Tibial nerve (tissue), 4 donors: ENCODE results near the gene UGT1A7. TPM values are rescaled to one million over a fixed set of nuclear protein-coding genes. Genes with fewer than 3 reads are reported as not detected.
"Not testable (repeated sequence)": the region's sequence is repeated elsewhere in the genome, so short reads cannot be mapped to it uniquely, and the experiment has no call there.

ENCODE experiments used
- DNase-seq, 2 donors: peaks; one replicate each; pipeline ENCODE4 v3.0.0-alpha.2; 2019; ENCODE audit warnings: low spot score in 2 of 2
- H3K27ac ChIP-seq, 4 donors: fragments of 200-600 bp; sonication (generic) in 3 of 4; one replicate each; pipeline ENCODE4 v1.5.1; 2017 to 2019; ENCODE audit warnings: mild to moderate bottlenecking in 1 of 4
- H3K27me3 ChIP-seq, 2 donors: fragments of 200-600 bp; sonication (generic) in 1 of 2; one replicate each; pipeline versions ENCODE4 v1.5.1 to v1.6.0; 2017 to 2019
- H3K36me3 ChIP-seq, 3 donors: fragments of 200-600 bp; sonication (generic); one replicate each; pipeline ENCODE4 v1.5.1; 2018 to 2019
- H3K4me1 ChIP-seq, 4 donors: fragments of 200-600 bp; sonication (generic) in 3 of 4; one replicate each; pipeline ENCODE4 v1.5.1; 2017 to 2019
- H3K4me3 ChIP-seq, 4 donors: fragments of 200-600 bp; sonication (generic) in 3 of 4; one replicate each; pipeline ENCODE4 v1.5.1; 2017 to 2019; ENCODE audit warnings: mild to moderate bottlenecking in 1 of 4, moderate library complexity in 1 of 4
- H3K9me3 ChIP-seq, 4 donors: fragments of 200-600 bp; sonication (generic) in 3 of 4; one replicate each; pipeline ENCODE4 v1.5.1; 2017 to 2019
- CTCF ChIP-seq, 5 experiments: fragments of 200-600 bp in 3 of 5; fragments of 450-650 bp in 2 of 5; sonication (generic) in 3 of 5; IDR thresholded peaks; one replicate each; pipeline ENCODE4 v1.5.1; 2016 to 2019; ENCODE audit warnings: antibody characterized with exemption in 5 of 5, mild to moderate bottlenecking in 3 of 5, moderate library complexity in 2 of 5
- EP300 ChIP-seq, 2 donors: sonication (generic); formaldehyde crosslinking; IDR thresholded peaks; one replicate each; pipeline ENCODE4 v1.6.1; 2017; ENCODE audit warnings: antibody characterized with exemption in 2 of 2, mild to moderate bottlenecking in 1 of 2
- POLR2A ChIP-seq, 2 donors: fragments of 450-650 bp; IDR thresholded peaks; one replicate each; pipeline ENCODE4 v1.6.1; 2017; ENCODE audit warnings: antibody characterized with exemption in 2 of 2, mild to moderate bottlenecking in 2 of 2, moderate library complexity in 2 of 2
- WGBS, 2 donors: methylation state at CpG; one replicate each; pipeline ENCODE4 v1.1.5; 2018; 5-methylcytosine and 5-hydroxymethylcytosine counted together
- total RNA-seq, 4 donors: library from RNA; depleted of rRNA; stranded (reverse); fragments of >200 nt; gene quantifications; one replicate each; pipeline ENCODE4 v1.1.0, GENCODE V29; 2016

Gene UGT1A7
- total RNA-seq, 4 donors from 2014 or later = not detected

GRCh38 chr2:233712611-233713261, 31.0 kb downstream of the UGT1A7 start, which contains the start of gene UGT1A5:
Gene UGT1A5 (plus strand): TSS chr2:233712907. CDS start chr2:233712992, 85 bp downstream.
- WGBS, 2 donors = 73 to 86% methylated on average over 14 of the region's 14 CpGs
- Histone ChIP-seq H3K9me3 (no peaks in the 10 kb centered on the region), H3K27ac (no peak within 1 kb of the TSS), H3K27me3 (no peaks in the 10 kb centered on the region), H3K4me3 (no peak within 1 kb of the TSS), H3K4me1 (no peaks in the 10 kb centered on the region), H3K36me3 (no peaks in the 10 kb centered on the region)
- no peak for DNase-seq
- TF ChIP-seq CTCF (IDR thresholded peaks at IDR 0.05) = no peak
- TF ChIP-seq EP300 (IDR thresholded peaks at IDR 0.05) = no peak
- TF ChIP-seq POLR2A (IDR thresholded peaks at IDR 0.05) = no peak

DNA sequence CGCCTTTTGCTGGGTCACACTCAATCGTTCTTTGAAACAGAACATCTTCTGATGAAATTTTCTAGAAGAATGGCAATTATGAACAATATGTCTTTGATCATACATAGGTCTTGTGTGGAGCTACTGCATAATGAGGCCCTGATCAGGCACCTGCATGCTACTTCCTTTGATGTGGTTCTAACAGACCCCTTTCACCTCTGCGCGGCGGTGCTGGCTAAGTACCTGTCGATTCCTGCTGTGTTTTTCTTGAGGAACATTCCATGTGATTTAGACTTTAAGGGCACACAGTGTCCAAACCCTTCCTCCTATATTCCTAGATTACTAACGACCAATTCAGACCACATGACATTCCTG, 31.5 kb downstream of the UGT1A7 start:
- Histone ChIP-seq H3K27me3 (no peaks in the 10 kb centered on the region), H3K9me3 (no peaks in the 10 kb centered on the region), H3K36me3 (no peaks in the 10 kb centered on the region), H3K27ac (no peak overlapping the region), H3K4me3 (no peak overlapping the region), H3K4me1 (no peaks in the 10 kb centered on the region)
- DNase-seq = no peak
- no peak for TF ChIP-seq CTCF (IDR thresholded peaks at IDR 0.05)
- WGBS, 2 donors = 72 to 75% methylated on average over 7 of the region's 7 CpGs

GRCh38 chr2:233714121-233714520, 32.4 kb downstream of the UGT1A7 start:
- TF ChIP-seq POLR2A (IDR thresholded peaks at IDR 0.05) (no peak), EP300 (IDR thresholded peaks at IDR 0.05) (no peak), CTCF (IDR thresholded peaks at IDR 0.05) (no peak)
- DNase-seq = no peak
- H3K36me3 ChIP-seq = no peaks in the 10 kb centered on the region
- no peaks in the 10 kb centered on the region for H3K4me1 ChIP-seq
- H3K27ac ChIP-seq = no peak overlapping the region
- H3K4me3 ChIP-seq = no peak overlapping the region
- WGBS, 2 donors = 77 to 82% methylated on average over 2 of the region's 2 CpGs
- no peaks in the 10 kb centered on the region for H3K9me3 ChIP-seq
- H3K27me3 ChIP-seq = no peaks in the 10 kb centered on the region

DNA sequence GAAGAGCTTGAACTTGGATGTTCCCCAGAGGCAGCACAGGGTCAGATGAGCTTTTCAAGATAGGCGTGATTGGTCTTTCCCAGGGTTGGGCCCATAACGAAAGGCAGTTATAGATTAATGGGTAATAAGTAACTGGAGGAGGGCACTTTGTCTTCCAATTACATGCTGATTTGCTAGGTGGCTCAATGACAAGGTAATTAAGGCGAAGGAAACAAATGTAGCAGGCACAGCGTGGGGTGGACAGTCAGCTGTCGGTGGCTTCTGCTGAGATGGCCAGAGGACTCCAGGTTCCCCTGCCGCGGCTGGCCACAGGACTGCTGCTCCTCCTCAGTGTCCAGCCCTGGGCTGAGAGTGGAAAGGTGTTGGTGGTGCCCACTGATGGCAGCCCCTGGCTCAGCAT, 36.9 kb downstream of the UGT1A7 start, which contains the start of gene UGT1A4:
Gene UGT1A4, plus strand, starts transcription at position 185 of the 400 bp plus-strand sequence. Its CDS starts 85 bp downstream, at position 270.
- TF ChIP-seq CTCF (IDR thresholded peaks at IDR 0.05) (no peak), EP300 (IDR thresholded peaks at IDR 0.05) (no peak), POLR2A (IDR thresholded peaks at IDR 0.05) (no peak)
- WGBS, 2 donors = 52 to 66% methylated on average over 7 of the region's 7 CpGs

DNA sequence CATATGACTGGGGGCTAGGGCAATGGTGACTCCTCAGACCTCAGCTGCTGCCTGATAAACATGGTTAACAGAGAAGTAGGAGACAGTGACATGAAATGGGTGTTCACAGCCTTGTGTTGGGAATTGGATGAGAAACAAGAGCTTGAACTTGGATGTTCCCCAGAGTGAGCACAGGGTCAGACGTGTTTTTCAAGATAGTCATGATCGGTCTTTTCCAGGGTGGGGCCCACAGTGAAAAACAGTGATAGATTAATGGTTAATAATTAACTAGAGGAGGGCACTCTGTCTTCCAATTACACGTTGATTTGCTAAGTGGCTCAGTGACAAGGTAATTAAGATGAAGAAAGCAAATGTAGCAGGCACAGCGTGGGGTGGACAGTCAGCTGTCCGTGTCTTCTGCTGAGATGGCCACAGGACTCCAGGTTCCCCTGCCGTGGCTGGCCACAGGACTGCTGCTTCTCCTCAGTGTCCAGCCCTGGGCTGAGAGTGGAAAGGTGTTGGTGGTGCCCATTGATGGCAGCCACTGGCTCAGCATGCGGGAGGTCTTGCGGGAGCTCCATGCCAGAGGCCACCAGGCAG, 47.1 kb downstream of the UGT1A7 start, which contains the start of gene UGT1A3:
Gene UGT1A3, plus strand, starts transcription at position 320 of the 579 bp plus-strand sequence. Its CDS starts 85 bp downstream, at position 405.
- no peak within 1 kb of the TSS for H3K4me3 ChIP-seq
- H3K4me1 ChIP-seq = no peaks in the 10 kb centered on the region
- H3K36me3 ChIP-seq = no peaks in the 10 kb centered on the region
- H3K27me3 ChIP-seq = no peaks in the 10 kb centered on the region
- TF ChIP-seq EP300 (IDR thresholded peaks at IDR 0.05) (no peak), POLR2A (IDR thresholded peaks at IDR 0.05) (no peak), CTCF (IDR thresholded peaks at IDR 0.05) (no peak)
- 80 to 83% methylated on average over 8 of the region's 8 CpGs for WGBS, 2 donors
- peaks cover 0 to 2% (median 0%) of the 10 kb centered on the region in 4 donors for H3K9me3 ChIP-seq
- DNase-seq = no peak
- H3K27ac ChIP-seq = no peak within 1 kb of the TSS

More for the DNA sequence above, 36.9 kb downstream of the UGT1A7 start, which contains the start of gene UGT1A4:
- Histone ChIP-seq H3K9me3 (no peaks in the 10 kb centered on the region), H3K27ac (no peak within 1 kb of the TSS), H3K36me3 (no peaks in the 10 kb centered on the region), H3K27me3 (no peaks in the 10 kb centered on the region), H3K4me1 (no peaks in the 10 kb centered on the region), H3K4me3 (no peak within 1 kb of the TSS)
- no peak for DNase-seq

DNA sequence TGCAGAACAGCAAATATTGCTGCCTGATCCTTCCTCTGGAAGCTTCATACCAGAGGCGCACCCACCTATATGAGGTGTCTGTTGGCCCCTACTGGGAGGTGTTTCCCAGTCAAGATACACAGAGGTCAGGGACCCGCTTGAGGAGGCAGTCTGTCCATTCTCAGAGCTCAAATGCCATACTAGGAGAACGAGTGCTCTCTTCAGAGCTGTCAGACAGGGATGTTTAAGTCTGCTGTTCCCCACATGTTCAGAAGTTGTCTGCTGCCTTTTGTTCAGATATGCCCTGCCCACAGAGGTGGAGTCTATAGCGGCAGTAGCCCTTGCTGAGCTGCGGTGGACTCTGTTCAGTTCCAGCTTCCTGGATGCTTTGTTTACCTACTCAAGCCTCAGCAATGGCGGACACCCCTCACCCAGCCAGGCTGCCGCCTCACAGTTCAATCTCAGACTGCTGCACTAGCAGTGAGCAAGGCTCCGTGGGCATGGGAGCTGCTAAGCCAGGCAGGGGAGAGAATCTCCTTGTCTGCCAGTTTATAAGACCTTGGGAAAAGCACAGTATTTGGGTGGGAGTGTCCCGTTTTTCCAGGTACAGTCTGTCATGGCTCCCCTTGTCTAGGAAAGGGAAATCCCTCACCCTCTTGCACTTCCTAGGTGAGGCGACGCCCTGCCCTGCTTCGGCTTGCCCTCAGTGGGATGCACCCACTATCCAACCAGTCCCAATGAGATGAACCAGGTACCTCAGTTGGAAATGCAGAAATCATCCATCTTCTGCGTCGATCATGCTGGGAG, 55.4 kb downstream of the UGT1A7 start:
- H3K27ac ChIP-seq, H3K4me1 ChIP-seq, H3K27me3 ChIP-seq, H3K36me3 ChIP-seq, H3K4me3 ChIP-seq, DNase-seq, H3K9me3 ChIP-seq: not testable (repeated sequence)
- WGBS, 2 donors = 83 to 92% methylated on average over 14 of the region's 14 CpGs
